HL-60 (cell line): ENCODE measurements around the gene SPATA13.

Experiments
- DNase-seq, 2 experiments: peaks; one replicate each; pipeline ENCODE4 v3.0.0-alpha.2; 2010 to 2020; ENCODE audit warnings: low read depth in 1 of 2, low spot score in 1 of 2
- H3K27ac ChIP-seq: fragments of 250-450 bp; sonication (Bioruptor Pico); replicated peaks from 2 replicates; pipeline ENCODE4 v1.5.1; 2020; ENCODE audit warnings: mild to moderate bottlenecking, moderate library complexity
- H3K27me3 ChIP-seq: fragments of 250-450 bp; sonication (Bioruptor Pico); 2 replicates; pipeline ENCODE4 v1.5.1; 2021; ENCODE audit warnings: mild to moderate bottlenecking, moderate library complexity; ENCODE audit not compliant: insufficient read depth, poor library complexity, severe bottlenecking
- H3K4me3 ChIP-seq: replicated peaks from 2 replicates; pipeline ENCODE4 v1.5.1; 2011; ENCODE audit warnings: mild to moderate bottlenecking, control low read depth, low read length; ENCODE audit not compliant: insufficient read depth
- GABPA ChIP-seq: IDR thresholded peaks from 2 replicates; pipeline ENCODE4 v1.6.1; 2012; ENCODE audit warnings: low read depth
- POLR2AphosphoS5 ChIP-seq: IDR thresholded peaks from 2 replicates; pipeline ENCODE4 v1.6.1; 2012; ENCODE audit warnings: low read depth
- SPI1 ChIP-seq: IDR thresholded peaks from 2 replicates; pipeline ENCODE4 v1.6.1; 2012; ENCODE audit warnings: low read depth, mild to moderate bottlenecking, borderline replicate concordance
- TF ChIP-seq, protein P1 (sequence below): IDR thresholded peaks from 2 replicates; pipeline ENCODE4 v1.6.1; 2012; ENCODE audit warnings: low read depth; ENCODE audit not compliant: insufficient replicate concordance
- TF ChIP-seq, protein P2 (sequence below): IDR thresholded peaks from one replicate; pipeline ENCODE4 v1.5.1; 2011; ENCODE audit warnings: low read length, control low read depth, inconsistent platforms; ENCODE audit not compliant: insufficient read depth

Gene SPATA13

DNA sequence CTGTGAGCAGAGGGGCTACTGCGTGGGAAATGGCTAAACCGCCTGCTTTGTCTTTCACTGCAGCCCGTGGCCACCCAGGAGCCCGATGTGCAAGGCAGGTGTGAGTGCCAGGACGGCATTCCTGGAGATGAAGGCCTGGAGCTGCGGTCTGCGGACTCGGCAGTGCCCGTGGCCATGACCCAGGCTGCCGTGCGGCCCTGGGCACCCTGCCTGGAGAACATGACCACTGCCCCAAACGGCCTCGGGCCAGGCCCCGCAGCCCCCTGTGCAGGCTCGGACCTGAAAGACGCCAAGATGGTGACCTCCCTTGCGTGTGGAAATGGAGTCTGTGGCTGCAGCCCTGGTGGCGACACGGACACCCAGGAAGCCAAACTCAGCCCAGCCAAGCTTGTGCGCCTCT lies 62.2 kb downstream of the SPATA13 start:
- no peak overlapping the region for H3K27ac ChIP-seq
- TF ChIP-seq GABPA (no peak), SPI1 (no peak), POLR2AphosphoS5 (no peak)
- TF ChIP-seq, protein P1, sequence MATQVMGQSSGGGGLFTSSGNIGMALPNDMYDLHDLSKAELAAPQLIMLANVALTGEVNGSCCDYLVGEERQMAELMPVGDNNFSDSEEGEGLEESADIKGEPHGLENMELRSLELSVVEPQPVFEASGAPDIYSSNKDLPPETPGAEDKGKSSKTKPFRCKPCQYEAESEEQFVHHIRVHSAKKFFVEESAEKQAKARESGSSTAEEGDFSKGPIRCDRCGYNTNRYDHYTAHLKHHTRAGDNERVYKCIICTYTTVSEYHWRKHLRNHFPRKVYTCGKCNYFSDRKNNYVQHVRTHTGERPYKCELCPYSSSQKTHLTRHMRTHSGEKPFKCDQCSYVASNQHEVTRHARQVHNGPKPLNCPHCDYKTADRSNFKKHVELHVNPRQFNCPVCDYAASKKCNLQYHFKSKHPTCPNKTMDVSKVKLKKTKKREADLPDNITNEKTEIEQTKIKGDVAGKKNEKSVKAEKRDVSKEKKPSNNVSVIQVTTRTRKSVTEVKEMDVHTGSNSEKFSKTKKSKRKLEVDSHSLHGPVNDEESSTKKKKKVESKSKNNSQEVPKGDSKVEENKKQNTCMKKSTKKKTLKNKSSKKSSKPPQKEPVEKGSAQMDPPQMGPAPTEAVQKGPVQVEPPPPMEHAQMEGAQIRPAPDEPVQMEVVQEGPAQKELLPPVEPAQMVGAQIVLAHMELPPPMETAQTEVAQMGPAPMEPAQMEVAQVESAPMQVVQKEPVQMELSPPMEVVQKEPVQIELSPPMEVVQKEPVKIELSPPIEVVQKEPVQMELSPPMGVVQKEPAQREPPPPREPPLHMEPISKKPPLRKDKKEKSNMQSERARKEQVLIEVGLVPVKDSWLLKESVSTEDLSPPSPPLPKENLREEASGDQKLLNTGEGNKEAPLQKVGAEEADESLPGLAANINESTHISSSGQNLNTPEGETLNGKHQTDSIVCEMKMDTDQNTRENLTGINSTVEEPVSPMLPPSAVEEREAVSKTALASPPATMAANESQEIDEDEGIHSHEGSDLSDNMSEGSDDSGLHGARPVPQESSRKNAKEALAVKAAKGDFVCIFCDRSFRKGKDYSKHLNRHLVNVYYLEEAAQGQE, result no peak
- TF ChIP-seq, protein P2, sequence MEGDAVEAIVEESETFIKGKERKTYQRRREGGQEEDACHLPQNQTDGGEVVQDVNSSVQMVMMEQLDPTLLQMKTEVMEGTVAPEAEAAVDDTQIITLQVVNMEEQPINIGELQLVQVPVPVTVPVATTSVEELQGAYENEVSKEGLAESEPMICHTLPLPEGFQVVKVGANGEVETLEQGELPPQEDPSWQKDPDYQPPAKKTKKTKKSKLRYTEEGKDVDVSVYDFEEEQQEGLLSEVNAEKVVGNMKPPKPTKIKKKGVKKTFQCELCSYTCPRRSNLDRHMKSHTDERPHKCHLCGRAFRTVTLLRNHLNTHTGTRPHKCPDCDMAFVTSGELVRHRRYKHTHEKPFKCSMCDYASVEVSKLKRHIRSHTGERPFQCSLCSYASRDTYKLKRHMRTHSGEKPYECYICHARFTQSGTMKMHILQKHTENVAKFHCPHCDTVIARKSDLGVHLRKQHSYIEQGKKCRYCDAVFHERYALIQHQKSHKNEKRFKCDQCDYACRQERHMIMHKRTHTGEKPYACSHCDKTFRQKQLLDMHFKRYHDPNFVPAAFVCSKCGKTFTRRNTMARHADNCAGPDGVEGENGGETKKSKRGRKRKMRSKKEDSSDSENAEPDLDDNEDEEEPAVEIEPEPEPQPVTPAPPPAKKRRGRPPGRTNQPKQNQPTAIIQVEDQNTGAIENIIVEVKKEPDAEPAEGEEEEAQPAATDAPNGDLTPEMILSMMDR, result no peak
- H3K4me3 ChIP-seq, result no peak overlapping the region
- DNase-seq, result no peak
- H3K27me3 ChIP-seq, result no peaks in the 10 kb centered on the region

- no peak overlapping the region for H3K27ac ChIP-seq
- no peak overlapping the region for H3K4me3 ChIP-seq
- H3K27me3 ChIP-seq, result no peaks in the 10 kb centered on the region
- TF ChIP-seq, protein P1, result no peak
- TF ChIP-seq POLR2AphosphoS5 (no peak), GABPA (no peak)
- no peak for DNase-seq
Measured at GRCh38 chr13:24223341-24224231, 63.1 kb downstream of the SPATA13 start.

- Histone ChIP-seq H3K27ac (no peak overlapping the region), H3K27me3 (no peaks in the 10 kb centered on the region), H3K4me3 (no peak overlapping the region)
- TF ChIP-seq GABPA (no peak), POLR2AphosphoS5 (no peak), SPI1 (no peak)
- TF ChIP-seq, protein P2, result no peak
- TF ChIP-seq, protein P1, result no peak
- no peak for DNase-seq
Measured at GRCh38 chr13:24224232-24224680, 63.7 kb downstream of the SPATA13 start.
